ENCODE data around the gene LRRTM2. TPM values are rescaled to one million over a fixed set of nuclear protein-coding genes. Genes with fewer than 3 reads are reported as not detected.

LRRTM2 gene
- total RNA-seq, 3 donors from 2014 or later: 0.06 to 0.60 (median 0.24) TPM

- intact Hi-C loops (cut with DNase I, micrococcal nuclease): no loop called here
- H3K4me3 ChIP-seq: no peak overlapping the region
- no peaks in the 10 kb centered on the region for H3K9me3 ChIP-seq
- DNase-seq (no peak), ATAC-seq (no peak)
- TF ChIP-seq, protein P1, sequence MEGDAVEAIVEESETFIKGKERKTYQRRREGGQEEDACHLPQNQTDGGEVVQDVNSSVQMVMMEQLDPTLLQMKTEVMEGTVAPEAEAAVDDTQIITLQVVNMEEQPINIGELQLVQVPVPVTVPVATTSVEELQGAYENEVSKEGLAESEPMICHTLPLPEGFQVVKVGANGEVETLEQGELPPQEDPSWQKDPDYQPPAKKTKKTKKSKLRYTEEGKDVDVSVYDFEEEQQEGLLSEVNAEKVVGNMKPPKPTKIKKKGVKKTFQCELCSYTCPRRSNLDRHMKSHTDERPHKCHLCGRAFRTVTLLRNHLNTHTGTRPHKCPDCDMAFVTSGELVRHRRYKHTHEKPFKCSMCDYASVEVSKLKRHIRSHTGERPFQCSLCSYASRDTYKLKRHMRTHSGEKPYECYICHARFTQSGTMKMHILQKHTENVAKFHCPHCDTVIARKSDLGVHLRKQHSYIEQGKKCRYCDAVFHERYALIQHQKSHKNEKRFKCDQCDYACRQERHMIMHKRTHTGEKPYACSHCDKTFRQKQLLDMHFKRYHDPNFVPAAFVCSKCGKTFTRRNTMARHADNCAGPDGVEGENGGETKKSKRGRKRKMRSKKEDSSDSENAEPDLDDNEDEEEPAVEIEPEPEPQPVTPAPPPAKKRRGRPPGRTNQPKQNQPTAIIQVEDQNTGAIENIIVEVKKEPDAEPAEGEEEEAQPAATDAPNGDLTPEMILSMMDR (IDR thresholded peaks at IDR 0.05): no peak
- no peaks in the 10 kb centered on the region for H3K36me3 ChIP-seq (ENCODE audit: low read depth)
- H3K4me1 ChIP-seq (ENCODE audit: low read depth): no peaks in the 10 kb centered on the region
Measured at GRCh38 chr5:138883211-138883610, 8.1 kb upstream of the LRRTM2 start.

DNA sequence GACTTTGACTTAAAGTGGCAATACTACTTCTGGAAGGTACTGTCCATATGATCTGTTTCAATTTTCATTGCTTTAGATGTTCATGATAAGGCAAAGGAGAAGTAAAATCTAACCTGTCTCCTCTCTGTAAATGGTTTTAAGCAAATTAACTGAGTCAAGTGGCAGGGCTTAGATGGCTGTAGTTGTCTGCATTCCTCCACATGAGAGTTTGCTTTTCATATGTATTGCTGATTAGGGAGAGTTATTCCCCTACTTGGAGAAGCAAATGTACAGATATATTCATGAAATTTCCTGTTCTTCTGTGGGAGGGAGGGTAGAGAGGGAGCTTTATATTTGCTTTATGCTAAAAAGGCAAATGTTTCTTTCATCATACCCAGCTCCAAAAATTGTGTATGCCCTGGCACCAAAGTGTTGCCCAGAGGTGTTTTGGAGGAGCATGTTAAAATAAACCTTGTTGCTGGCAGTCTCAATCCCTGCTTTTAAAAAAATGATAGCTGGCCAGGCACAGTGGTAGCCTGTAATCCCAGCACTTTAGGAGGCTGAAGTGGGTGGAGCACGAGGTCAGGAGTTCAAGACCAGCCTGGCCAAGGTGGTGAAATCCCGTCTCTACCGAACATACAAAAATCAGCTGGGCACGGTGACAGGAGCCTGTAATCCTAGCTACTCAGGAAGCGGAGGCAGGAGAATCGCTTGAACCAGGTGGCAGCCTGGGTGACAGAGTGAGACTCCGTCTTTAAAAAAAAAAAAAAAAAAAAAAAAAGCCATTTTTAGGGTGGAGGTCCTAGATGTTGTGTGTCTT lies 3.5 kb upstream of the LRRTM2 start:
- Histone ChIP-seq H3K4me3 (no peak overlapping the region), H3K9me3 (no peaks in the 10 kb centered on the region), H3K4me1 (ENCODE audit: low read depth) (no peaks in the 10 kb centered on the region), H3K36me3 (ENCODE audit: low read depth) (no peaks in the 10 kb centered on the region)
- intact Hi-C loops (cut with DNase I, micrococcal nuclease): no loop called here
- ATAC-seq (no peak), DNase-seq (no peak)
- TF ChIP-seq, protein P1 (IDR thresholded peaks at IDR 0.05): no peak

DNA sequence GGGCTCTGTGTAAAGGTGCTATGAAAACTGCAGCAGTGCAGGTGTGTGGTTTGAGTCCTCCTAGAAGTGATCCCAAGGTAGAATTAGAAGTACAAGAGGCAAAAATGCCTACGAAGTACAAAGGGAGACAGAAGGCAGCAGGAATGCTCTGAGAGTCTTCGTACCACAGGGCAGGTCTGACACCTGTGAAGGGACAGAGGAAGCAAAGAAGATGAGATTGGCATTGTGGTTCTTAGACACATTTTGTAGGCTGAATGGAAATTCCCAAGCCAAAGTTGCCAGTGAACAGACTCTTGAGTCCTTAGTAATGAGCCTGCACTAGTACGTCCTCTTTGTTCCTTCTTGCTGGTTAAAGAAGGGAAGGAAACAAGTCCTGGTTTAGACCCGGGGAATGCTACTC lies 1.7 kb upstream of the LRRTM2 start:
- H3K9me3 ChIP-seq: no peaks in the 10 kb centered on the region
- DNase-seq (no peak), ATAC-seq (no peak)
- H3K36me3 ChIP-seq (ENCODE audit: low read depth): no peaks in the 10 kb centered on the region
- intact Hi-C loops (cut with DNase I, micrococcal nuclease): no loop called here
- TF ChIP-seq, protein P1 (IDR thresholded peaks at IDR 0.05): no peak
- H3K4me3 ChIP-seq: no peak overlapping the region
- H3K4me1 ChIP-seq (ENCODE audit: low read depth): no peaks in the 10 kb centered on the region

DNA sequence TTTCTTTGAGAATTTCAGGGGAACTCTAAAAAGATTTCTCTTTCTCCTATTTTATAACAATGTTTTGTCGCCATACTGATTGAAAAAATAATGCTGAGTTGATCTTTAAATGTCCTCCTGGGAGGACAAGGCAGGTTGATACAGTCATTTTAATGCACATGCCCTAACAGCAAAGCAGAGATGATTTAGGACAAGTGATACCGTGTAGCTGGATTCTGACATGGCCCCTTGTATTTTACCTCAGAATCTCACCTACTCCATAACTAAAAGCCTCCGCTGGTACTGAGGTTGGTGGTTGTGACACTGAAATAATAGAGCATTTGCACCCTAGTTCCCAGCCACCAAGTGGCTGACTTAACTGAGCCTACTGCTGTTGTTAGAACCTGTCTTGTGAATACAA lies 811 bp upstream of the LRRTM2 start:
- no peaks in the 10 kb centered on the region for H3K4me1 ChIP-seq (ENCODE audit: low read depth)
- no peak overlapping the region for H3K4me3 ChIP-seq
- H3K36me3 ChIP-seq (ENCODE audit: low read depth): no peaks in the 10 kb centered on the region
- intact Hi-C loops (cut with DNase I, micrococcal nuclease): no loop called here
- ATAC-seq (no peak), DNase-seq (no peak)
- TF ChIP-seq, protein P1 (IDR thresholded peaks at IDR 0.05): no peak
- no peaks in the 10 kb centered on the region for H3K9me3 ChIP-seq

- DNase-seq (no peak), ATAC-seq (no peak)
- Histone ChIP-seq H3K4me1 (ENCODE audit: low read depth) (no peaks in the 10 kb centered on the region), H3K4me3 (no peak overlapping the region), H3K36me3 (ENCODE audit: low read depth) (no peaks in the 10 kb centered on the region), H3K9me3 (no peaks in the 10 kb centered on the region)
- intact Hi-C loops (cut with DNase I, micrococcal nuclease): no loop called here
- TF ChIP-seq, protein P1 (IDR thresholded peaks at IDR 0.05): no peak
Measured at GRCh38 chr5:138875552-138875875, 379 bp upstream of the LRRTM2 start.

DNA sequence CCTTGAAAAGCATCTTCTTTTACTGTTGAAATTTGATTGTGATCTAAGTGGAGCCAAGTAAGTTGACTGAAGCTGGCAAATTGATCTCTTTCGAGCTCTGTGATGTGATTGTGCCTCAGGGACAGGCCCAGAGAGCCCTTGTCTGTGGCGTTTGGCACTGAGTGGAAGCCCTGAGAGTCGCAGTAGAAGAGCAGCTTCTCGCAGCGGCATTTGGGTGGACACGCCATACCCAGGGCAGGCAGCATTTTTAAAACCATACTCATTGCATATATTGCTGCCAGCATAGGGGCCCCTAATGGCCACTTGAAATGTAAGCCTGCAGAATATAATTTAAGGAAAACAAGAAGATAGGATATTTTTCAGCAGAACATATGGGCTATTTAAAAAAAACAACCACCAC lies 894 bp downstream of the LRRTM2 start:
- Histone ChIP-seq H3K4me1 (ENCODE audit: low read depth) (no peaks in the 10 kb centered on the region), H3K9me3 (no peaks in the 10 kb centered on the region), H3K4me3 (no peak overlapping the region), H3K36me3 (ENCODE audit: low read depth) (no peaks in the 10 kb centered on the region)
- intact Hi-C loops (cut with DNase I, micrococcal nuclease): no loop called here
- no peak for ATAC-seq
- TF ChIP-seq, protein P1 (IDR thresholded peaks at IDR 0.05): no peak
- DNase-seq: no peak
